ENCODE results near the gene CARD11.

DNA sequence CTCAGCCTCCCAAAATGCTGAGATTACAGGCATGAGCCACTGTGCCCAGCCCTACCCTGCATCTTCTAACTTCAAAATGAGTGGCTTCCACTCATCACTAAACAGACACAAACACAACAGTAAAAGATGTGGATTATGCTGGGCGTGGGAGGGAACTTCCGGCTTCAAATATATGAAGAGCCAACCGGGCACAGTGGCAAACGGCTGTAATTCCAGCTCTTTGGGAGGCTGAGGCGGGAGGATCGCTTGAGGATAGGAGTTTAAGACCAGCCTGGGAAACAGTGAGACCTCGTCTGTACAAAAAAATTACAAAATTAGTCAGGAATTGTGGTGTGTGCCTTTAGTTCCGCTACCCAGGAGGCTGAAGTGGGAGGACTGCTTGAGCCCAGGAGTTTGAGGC lies 107.4 kb downstream of the CARD11 start:
- TF ChIP-seq CTCF (IDR thresholded peaks at IDR 0.05) (no peak), POLR2A (IDR thresholded peaks at IDR 0.05) (no peak), EP300 (IDR thresholded peaks at IDR 0.05) (no peak)

Measured in suprapubic skin (tissue), 3 donors.